GM21529 (cell line): ENCODE results near the gene AHI1.
"Not testable (repeated sequence)": the region's sequence is repeated elsewhere in the genome, so short reads cannot be mapped to it uniquely, and the experiment has no call there.

Source experiments
- ATAC-seq: cut with Tn5 transposase; IDR thresholded peaks from one replicate; pipeline ENCODE4 v1.9.1; 2021; ENCODE audit not compliant: unreplicated experiment

AHI1 gene

DNA sequence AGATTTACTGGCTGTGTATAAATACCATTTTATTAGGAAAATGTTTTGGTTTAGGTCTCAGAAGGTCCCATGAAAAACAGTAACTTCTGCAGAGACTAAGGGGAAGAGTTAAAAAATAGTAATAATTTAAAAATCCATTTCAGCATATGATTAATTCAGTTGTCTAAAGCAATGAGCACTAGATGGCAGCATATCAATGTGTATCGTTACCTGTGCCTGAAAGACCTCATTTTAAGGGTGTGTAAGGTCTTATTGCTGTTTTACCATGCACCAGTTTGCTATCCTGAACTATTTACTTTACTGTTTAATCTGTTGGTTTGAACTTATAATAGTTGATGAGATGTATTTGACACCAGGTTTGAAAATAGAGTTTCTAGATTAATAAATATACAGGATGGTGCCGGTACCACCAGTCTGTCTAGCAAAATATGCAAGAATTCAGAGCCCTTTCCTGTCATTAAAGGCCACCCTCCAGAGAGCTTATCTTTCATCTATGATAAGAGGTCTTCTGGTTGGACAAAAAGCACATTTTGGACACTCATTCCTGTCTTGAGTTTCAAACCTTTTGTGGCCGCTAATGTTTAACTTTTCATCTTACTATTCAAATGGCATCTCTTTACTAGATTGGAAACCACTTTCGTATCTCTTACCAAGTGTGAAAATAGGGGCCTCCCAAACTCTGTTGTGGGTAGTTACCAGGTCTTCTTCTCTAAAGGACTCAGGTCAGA lies 8.9 kb upstream of the AHI1 start:
- ATAC-seq = peak; percentile 83

GRCh38 chr6:135505648-135506047 lies 8.1 kb upstream of the AHI1 start:
- no peak for ATAC-seq

- ATAC-seq = no peak
Measured at GRCh38 chr6:135505222-135505621, 7.7 kb upstream of the AHI1 start.

GRCh38 chr6:135504734-135505133 lies 7.2 kb upstream of the AHI1 start:
- ATAC-seq = no peak

GRCh38 chr6:135503703-135504475 lies 6.3 kb upstream of the AHI1 start:
- ATAC-seq = no peak

DNA sequence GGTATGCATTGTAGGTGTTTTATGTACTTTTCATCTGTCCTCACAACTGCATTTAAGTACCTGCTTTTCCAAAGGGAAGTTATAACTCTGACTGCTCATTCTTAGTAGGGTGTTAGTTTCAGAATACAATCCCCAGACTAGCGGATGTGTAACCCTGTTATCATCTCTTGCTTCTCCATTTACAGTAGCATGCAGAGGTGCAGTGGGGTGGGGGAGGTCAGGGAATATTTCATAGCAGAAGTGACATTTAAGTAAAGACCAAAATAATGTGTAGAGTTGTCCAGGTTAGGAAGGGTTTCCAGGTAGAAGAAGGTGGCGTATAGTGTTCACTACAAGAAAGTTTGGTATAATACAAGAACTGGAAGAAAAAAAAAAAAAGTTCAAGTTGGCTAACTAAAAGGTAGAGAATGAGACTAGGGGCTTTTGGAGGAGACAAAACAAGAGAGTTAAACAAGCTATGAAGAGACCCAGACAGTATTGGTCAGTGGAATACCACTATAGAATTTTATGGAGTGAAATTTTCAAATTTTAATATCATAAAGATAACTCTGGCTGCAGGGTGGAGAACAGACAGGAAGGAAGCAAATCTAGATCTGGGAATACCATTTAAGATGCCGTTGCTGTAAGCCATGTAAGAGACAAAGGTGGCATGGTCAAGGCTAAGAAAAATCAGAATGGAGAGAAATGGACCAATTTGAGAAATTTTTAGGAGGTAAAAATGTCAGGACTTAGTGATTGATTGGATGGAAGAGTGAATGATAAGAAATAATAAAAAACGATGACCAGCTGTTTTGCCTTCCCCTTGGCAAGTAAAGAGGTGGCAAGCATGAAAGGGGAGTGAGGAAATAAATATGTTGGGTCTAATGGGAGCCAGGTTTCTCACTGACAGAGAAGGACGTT lies 2.2 kb upstream of the AHI1 start:
- ATAC-seq = no peak

GRCh38 chr6:135498185-135498841 lies 773 bp upstream of the AHI1 start:
- peak; percentile 37 for ATAC-seq

DNA sequence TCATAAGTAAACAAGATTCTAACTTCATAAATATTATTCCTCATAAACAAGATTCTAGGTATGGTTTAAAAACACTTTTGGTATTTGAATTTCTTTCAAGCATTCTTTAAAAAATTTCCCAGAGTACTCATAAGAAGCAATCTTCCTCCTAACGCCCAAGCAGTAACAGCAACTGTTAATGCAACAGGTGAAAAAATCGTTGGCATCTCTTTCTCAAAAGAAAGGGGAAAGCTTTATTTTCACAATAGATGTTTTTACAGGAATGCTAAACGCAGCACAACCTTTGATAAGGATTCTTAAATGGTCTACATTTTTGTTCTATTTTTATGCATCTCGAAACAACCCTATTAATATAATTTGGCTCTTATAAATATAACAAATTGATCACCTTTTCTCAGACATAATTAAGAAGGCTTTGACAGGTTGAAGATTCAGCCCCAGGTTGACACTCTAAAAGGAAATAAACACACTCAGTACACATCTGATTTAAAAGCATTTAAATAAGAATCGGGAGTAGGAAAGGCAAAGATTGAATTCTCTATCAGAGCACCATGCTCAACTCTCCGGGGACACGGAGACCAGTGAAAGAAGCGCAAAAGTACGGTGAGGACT lies 634 bp downstream of the AHI1 start:
- ATAC-seq = no peak

DNA sequence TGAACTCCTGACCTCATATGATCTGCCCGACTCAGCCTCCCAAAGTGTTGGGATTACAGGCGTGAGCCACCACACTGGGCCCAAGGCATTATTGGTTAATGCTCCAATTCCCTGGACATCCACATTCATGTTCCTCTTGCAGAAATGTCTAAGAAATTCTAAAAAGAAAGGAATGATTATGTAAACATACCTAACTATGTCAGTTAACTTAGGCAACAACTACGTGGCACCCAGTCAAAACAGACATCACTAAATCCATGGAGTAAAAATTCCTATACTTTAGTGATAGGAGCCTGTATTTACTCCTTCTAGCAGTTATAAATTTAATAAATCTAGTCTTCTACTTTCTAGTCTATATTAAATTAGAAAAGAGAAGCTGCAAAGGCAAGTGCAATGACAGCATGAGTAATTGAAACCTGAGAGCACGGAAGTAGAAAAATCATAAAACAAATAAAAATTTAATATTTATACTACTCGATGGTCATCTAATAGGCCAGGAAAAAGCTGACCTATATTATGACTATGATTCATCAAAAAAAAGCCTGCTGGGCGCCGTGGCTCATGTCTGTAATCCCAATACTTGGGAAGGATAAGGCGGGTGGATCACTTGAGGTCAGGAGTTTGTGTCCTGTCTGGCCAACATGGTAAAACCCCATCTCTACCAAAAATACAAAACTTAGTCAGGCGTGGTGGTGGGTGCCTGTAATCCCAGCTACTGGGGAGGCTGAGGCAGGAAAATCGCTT lies 4.2 kb downstream of the AHI1 start:
- ATAC-seq = no peak

GRCh38 chr6:135490381-135490780 lies 7.2 kb downstream of the AHI1 start:
- ATAC-seq = no peak

DNA sequence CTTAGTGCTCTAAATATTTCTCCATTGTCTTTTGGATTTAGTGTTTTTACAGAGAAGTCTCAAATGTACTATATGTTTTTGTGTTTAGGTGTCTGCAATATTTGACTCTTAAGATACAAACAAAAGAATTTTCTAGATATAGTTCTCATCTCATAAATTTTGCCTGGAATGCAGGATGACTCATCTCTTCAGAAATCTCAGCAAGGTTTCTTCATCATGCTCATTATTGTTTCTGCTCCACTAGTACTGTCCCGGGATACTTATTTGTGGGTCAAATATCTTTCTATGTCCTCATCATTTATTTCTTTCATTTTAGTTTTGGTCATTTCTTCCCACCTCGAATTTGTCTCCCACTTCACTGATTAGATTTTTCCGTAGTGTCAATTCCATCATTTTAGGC lies 9.5 kb downstream of the AHI1 start:
- ATAC-seq = no peak

- not testable (repeated sequence) for ATAC-seq
Measured at GRCh38 chr6:135483903-135484302, 13.6 kb downstream of the AHI1 start.

- ATAC-seq = no peak
Measured at GRCh38 chr6:135481783-135482369, 15.7 kb downstream of the AHI1 start.

- ATAC-seq = no peak
Measured at GRCh38 chr6:135479601-135480000, 17.9 kb downstream of the AHI1 start.

DNA sequence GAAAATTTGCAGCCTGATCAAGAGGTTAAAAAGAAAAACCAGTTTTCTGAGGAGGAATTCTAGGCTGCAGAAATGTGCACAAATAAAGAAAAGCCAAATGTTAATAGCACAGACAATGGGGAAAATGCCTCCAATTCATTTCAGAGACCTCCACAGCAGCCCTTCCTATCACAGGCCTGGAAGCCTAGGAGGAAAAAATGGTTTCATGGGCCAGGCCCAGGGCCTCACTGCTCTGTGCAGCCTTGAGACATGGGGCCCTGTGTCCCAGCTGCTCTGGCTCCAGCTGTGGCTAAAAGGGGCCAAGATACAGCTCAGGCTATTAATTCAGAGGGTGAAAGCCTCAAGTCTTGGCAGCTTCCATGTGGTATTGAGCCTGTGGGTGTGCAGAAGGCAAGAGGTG lies 18.9 kb downstream of the AHI1 start:
- ATAC-seq = no peak

DNA sequence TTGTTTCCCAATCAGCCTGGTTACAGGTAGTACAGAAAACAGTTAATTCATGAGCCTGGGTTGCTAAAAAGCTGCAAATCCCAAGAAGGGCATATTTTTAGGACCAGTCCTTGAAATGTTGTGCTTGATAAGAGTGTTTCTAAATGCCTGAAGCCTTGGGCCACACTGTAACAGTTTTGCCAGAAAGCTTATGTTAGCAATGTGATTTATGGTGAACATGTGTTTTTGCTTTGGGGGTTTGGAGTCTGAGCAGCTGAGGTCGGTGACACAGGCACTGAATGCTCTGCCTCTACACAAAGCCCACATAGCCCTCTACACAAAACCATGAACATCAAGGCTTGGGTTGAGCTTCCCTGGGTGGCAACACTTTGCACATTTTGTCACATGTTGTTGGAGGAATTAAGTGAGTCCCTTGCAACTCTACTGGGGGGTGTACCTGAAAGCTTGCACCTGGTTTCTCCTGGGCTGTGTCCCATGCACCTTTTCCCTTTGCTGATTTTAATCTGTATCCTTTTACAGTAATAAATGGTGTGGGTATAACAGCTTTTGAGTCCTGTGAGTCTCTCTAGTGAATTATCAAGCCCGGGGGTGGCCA lies 22.2 kb downstream of the AHI1 start:
- ATAC-seq = no peak

GRCh38 chr6:135474362-135474761 lies 23.2 kb downstream of the AHI1 start:
- no peak for ATAC-seq

DNA sequence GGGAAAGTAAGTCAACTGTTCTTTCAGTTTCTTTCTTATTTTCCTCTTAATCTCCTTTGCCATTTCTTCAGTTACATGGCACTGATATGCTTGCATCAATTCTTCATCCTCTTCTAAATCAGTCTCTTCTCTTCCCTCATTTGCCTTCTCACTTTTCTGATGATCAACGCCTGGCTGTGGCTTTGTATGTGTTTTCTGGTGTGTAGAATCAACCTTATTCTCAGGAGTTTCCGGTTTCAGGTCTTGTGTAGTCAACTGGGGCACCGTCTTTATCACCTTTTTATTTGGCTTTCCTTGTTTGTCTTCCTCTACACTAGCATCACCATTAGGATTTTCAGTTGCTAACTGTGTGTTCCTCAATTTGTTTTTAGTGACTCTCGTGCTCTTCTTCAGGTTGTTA lies 31.6 kb downstream of the AHI1 start:
- ATAC-seq = peak; percentile 46

DNA sequence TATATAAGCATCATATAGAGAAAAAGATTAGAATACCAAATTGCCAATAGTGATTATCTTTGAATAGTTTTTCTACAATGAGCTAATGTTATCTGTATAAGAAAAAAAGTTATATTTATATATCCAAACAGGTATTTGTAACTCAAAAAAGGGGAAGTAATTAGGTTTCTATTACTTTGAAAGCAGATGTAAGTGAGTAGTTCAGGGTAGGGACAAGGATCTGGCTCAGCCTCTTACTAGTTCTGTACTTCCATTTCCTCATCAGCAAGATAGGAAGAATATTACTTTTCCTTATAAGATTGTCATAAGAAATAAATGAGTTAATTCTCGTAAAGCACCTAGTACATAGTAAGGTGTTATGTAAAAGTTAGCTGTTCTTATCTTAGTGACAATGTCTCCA lies 32.2 kb downstream of the AHI1 start:
- peak; percentile 78 for ATAC-seq
